Prostate gland (tissue), 2 donors: ENCODE results near the gene DOCK10.

Experiments used
- CTCF ChIP-seq, 4 experiments: fragments of 200-600 bp in 2 of 4; fragments of 450-650 bp in 2 of 4; sonication (generic) in 2 of 4; IDR thresholded peaks; 1 replicate in 3 of 4; 2 replicates in 1 of 4; pipeline ENCODE4 v1.5.1; 2016 to 2019; ENCODE audit warnings: antibody characterized with exemption in 4 of 4, mild to moderate bottlenecking in 2 of 4, moderate library complexity in 2 of 4
- POLR2A ChIP-seq: fragments of 450-650 bp; IDR thresholded peaks from one replicate; pipeline ENCODE4 v1.6.1; 2016; ENCODE audit warnings: antibody characterized with exemption, mild to moderate bottlenecking

DNA sequence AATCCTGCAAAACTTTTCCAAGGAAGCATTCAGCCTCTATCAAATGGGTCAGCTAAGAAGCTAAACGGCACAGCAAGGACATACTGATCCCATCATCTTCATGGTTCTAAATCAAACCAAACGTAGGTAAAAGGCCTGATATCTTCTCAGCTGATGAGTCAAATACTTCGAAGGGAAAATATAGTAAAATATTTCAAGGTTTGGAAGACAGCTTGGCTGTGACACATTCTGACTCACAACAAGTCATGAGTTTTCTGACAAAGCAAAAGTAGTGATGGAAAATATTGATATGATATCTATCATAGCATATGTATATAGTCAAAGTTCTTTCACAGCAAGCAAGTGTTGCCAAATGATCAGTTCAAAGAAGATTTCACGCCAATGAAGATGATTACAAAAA is 31.5 kb downstream of the DOCK10 start:
- TF ChIP-seq CTCF (IDR thresholded peaks at IDR 0.05), result no peak
- no peak for TF ChIP-seq POLR2A
